Endothelial cell of umbilical vein (primary cell): ENCODE measurements around the gene PLPP3.

Experiments used
- EZH2 ChIP-seq: IDR thresholded peaks from 2 replicates; pipeline ENCODE4 v1.6.1; 2012; ENCODE audit warnings: borderline replicate concordance, low read depth, mild to moderate bottlenecking, moderate library complexity, low read length, inconsistent platforms; ENCODE audit not compliant: severe bottlenecking
- POLR2A ChIP-seq: IDR thresholded peaks from 2 replicates; pipeline ENCODE4 v1.6.1; 2012; ENCODE audit warnings: low read depth, mild to moderate bottlenecking, control low read depth, low read length
- TF ChIP-seq, protein P1 (sequence below), 2 donors: IDR thresholded peaks; 1 replicate in 1 of 2; 2 replicates in 1 of 2; pipeline ENCODE4 v1.5.1; 2011; ENCODE audit warnings: low read length in 2 of 2, mild to moderate bottlenecking in 2 of 2, moderate library complexity in 2 of 2, control low read depth in 1 of 2, inconsistent platforms in 1 of 2, low read depth in 1 of 2; ENCODE audit not compliant: insufficient read depth in 1 of 2; ENCODE audit errors: extremely low read depth in 1 of 2

DNA sequence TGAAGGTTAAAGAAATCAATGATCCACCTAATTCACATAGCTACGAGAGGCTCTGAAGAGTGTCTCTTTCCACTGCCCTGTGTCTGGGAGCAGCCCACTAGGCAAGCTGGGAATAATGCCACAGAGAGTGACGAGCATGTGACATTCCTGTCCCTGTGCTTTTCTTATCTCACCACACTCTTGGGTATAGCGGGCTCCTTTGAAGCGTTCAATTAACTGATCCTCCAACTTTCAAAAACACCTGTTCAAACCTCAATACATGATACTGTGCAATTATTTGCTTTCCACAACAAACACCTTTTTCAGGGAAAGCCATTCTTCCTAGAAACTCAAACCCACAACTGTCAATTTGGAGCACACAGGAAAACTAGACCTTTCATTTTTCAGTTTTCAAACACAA, 43.4 kb downstream of the PLPP3 start:
- no peak for TF ChIP-seq EZH2
- TF ChIP-seq POLR2A = no peak
- TF ChIP-seq, protein P1, sequence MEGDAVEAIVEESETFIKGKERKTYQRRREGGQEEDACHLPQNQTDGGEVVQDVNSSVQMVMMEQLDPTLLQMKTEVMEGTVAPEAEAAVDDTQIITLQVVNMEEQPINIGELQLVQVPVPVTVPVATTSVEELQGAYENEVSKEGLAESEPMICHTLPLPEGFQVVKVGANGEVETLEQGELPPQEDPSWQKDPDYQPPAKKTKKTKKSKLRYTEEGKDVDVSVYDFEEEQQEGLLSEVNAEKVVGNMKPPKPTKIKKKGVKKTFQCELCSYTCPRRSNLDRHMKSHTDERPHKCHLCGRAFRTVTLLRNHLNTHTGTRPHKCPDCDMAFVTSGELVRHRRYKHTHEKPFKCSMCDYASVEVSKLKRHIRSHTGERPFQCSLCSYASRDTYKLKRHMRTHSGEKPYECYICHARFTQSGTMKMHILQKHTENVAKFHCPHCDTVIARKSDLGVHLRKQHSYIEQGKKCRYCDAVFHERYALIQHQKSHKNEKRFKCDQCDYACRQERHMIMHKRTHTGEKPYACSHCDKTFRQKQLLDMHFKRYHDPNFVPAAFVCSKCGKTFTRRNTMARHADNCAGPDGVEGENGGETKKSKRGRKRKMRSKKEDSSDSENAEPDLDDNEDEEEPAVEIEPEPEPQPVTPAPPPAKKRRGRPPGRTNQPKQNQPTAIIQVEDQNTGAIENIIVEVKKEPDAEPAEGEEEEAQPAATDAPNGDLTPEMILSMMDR (IDR thresholded peaks at IDR 0.05; ENCODE audit: extremely low read depth in 1 of 2, insufficient read depth in 1 of 2, low read depth in 1 of 2, low read length in 2 of 2) = no peak
